C4-2B (cell line): Measurements from ENCODE around the gene TBXA2R.

Source experiments
- H3K27ac ChIP-seq: fragments of 450-650 bp; 2 replicates; pipeline ENCODE4 v1.5.1; 2017
- CTCF ChIP-seq: fragments of 450-650 bp; conservative IDR thresholded peaks from 2 replicates; pipeline ENCODE4 v1.5.1; 2017; ENCODE audit warnings: mild to moderate bottlenecking
- ZFX ChIP-seq: fragments of 450-650 bp; IDR thresholded peaks from 2 replicates; pipeline ENCODE4 v1.6.1; 2017

The TBXA2R gene

GRCh38 chr19:3545669-3546034, 61.0 kb downstream of the TBXA2R start:
- TF ChIP-seq ZFX (no peak), CTCF (no peak)
- H3K27ac ChIP-seq, result no peak overlapping the region

- H3K27ac ChIP-seq, result no peak overlapping the region
- TF ChIP-seq ZFX (no peak), CTCF (peak; percentile 98)
Observed at GRCh38 chr19:3544742-3545668, 61.7 kb downstream of the TBXA2R start.
